Retinal pigment epithelial cell (primary cell): ENCODE data around the gene EBF4.
"Not testable (repeated sequence)": the region's sequence is repeated elsewhere in the genome, so short reads cannot be mapped to it uniquely, and the experiment has no call there.

Experiments used
- DNase-seq: peaks from one replicate; pipeline ENCODE4 v3.0.0-alpha.2; 2010; ENCODE audit warnings: low read depth
- H3K4me3 ChIP-seq: 2 replicates; pipeline ENCODE4 v1.5.1; 2011; ENCODE audit warnings: mild to moderate bottlenecking, low read length, control low read depth, moderate library complexity
- CTCF ChIP-seq: conservative IDR thresholded peaks from 2 replicates; pipeline ENCODE4 v1.5.1; 2011; ENCODE audit warnings: low read depth, low read length, control low read depth, inconsistent platforms

EBF4 gene

GRCh38 chr20:2659547-2659946 is 33.0 kb upstream of the EBF4 start:
- no peak for DNase-seq
- TF ChIP-seq CTCF: no peak

GRCh38 chr20:2663364-2663886 is 29.2 kb upstream of the EBF4 start:
- DNase-seq: no peak
- no peak for TF ChIP-seq CTCF
- peak overlapping the region; percentile 99 for H3K4me3 ChIP-seq

More at GRCh38 chr20:2659547-2659946, 33.0 kb upstream of the EBF4 start:
- H3K4me3 ChIP-seq: no peak overlapping the region

- peak within 1 kb of the TSS; percentile 99 for H3K4me3 ChIP-seq
- no peak for TF ChIP-seq CTCF
- DNase-seq: peak; percentile 75
Observed at GRCh38 chr20:2663887-2664719, 28.5 kb upstream of the EBF4 start, which contains the start of gene IDH3B. IDH3B (minus strand) TSS chr20:2664216; CDS start chr20:2664188, 28 bp downstream.

GRCh38 chr20:2671977-2672376 is 20.6 kb upstream of the EBF4 start:
- no peak for DNase-seq
- no peak overlapping the region for H3K4me3 ChIP-seq
- peak; percentile 46 for TF ChIP-seq CTCF

GRCh38 chr20:2672446-2672845 is 20.1 kb upstream of the EBF4 start:
- TF ChIP-seq CTCF: no peak
- DNase-seq: no peak

GRCh38 chr20:2673453-2673852 is 19.1 kb upstream of the EBF4 start:
- no peak for DNase-seq
- no peak overlapping the region for H3K4me3 ChIP-seq
- no peak for TF ChIP-seq CTCF

More at GRCh38 chr20:2672446-2672845, 20.1 kb upstream of the EBF4 start:
- no peak overlapping the region for H3K4me3 ChIP-seq

GRCh38 chr20:2680046-2680445 is 12.5 kb upstream of the EBF4 start:
- no peak for TF ChIP-seq CTCF
- H3K4me3 ChIP-seq: no peak overlapping the region
- DNase-seq: no peak

- DNase-seq, H3K4me3 ChIP-seq: not testable (repeated sequence)
Observed at GRCh38 chr20:2682040-2682439, 10.5 kb upstream of the EBF4 start.

GRCh38 chr20:2684817-2685216 is 7.8 kb upstream of the EBF4 start:
- DNase-seq, H3K4me3 ChIP-seq: not testable (repeated sequence)
